ENCODE results near the gene EGFR. TPM values are rescaled to one million over a fixed set of nuclear protein-coding genes. Genes with fewer than 3 reads are reported as not detected.

EGFR gene
- total and polyA plus RNA-seq, 9 donors = 13.0 to 54.6 (median 41.7) TPM

- intact Hi-C loops (cut with DNase I) = no loop called here
- TF ChIP-seq CTCF (IDR thresholded peaks at IDR 0.05) (no peak), EP300 (IDR thresholded peaks at IDR 0.05) (no peak), POLR2A (IDR thresholded peaks at IDR 0.05) (no peak)
- Histone ChIP-seq H3K9me3 (no peaks in the 10 kb centered on the region), H3K4me3 (no peak overlapping the region), H3K27me3 (no peaks in the 10 kb centered on the region), H3K4me1 (ENCODE audit: insufficient read depth) (peaks cover 15% of the 10 kb centered on the region), H3K27ac (peak overlapping the region in 1 of 2 donors; percentile 13), H3K36me3 (no peaks in the 10 kb centered on the region)
- DNase-seq = no peak
These were observed 63.4 kb downstream of the EGFR start for GRCh38 chr7:55082228-55082603.

GRCh38 chr7:55083206-55083605 is 64.4 kb downstream of the EGFR start:
- Histone ChIP-seq H3K9me3 (no peaks in the 10 kb centered on the region), H3K36me3 (no peaks in the 10 kb centered on the region), H3K27ac (no peak overlapping the region), H3K27me3 (no peaks in the 10 kb centered on the region), H3K4me1 (ENCODE audit: insufficient read depth) (peaks cover 19% of the 10 kb centered on the region), H3K4me3 (no peak overlapping the region)
- intact Hi-C loops (cut with DNase I) = no loop called here
- WGBS, 3 donors = 94 to 95% (median 94%) methylated on average over 7 of the region's 7 CpGs
- DNase-seq = no peak
- no peak for TF ChIP-seq CTCF (IDR thresholded peaks at IDR 0.05)
- no peak for TF ChIP-seq EP300 (IDR thresholded peaks at IDR 0.05)
- TF ChIP-seq POLR2A (IDR thresholded peaks at IDR 0.05) = no peak

- Histone ChIP-seq H3K4me1 (ENCODE audit: insufficient read depth) (peaks cover 15% of the 10 kb centered on the region), H3K27ac (no peak overlapping the region), H3K4me3 (no peak overlapping the region), H3K9me3 (no peaks in the 10 kb centered on the region), H3K27me3 (no peaks in the 10 kb centered on the region), H3K36me3 (no peaks in the 10 kb centered on the region)
- TF ChIP-seq EP300 (IDR thresholded peaks at IDR 0.05) (no peak), POLR2A (IDR thresholded peaks at IDR 0.05) (no peak)
- no peak for DNase-seq
- WGBS, 3 donors = 96 to 99% (median 98%) methylated on average over 2 of the region's 2 CpGs
- intact Hi-C loops (cut with DNase I) = no loop called here
These were observed 65.5 kb downstream of the EGFR start for GRCh38 chr7:55084307-55084706.

GRCh38 chr7:55085511-55086412 is 66.9 kb downstream of the EGFR start:
- Histone ChIP-seq H3K4me1 (ENCODE audit: insufficient read depth) (peaks cover 17% of the 10 kb centered on the region), H3K27me3 (no peaks in the 10 kb centered on the region), H3K27ac (peak overlapping the region in 1 of 2 donors; percentile 82), H3K4me3 (no peak overlapping the region), H3K9me3 (no peaks in the 10 kb centered on the region), H3K36me3 (no peaks in the 10 kb centered on the region)
- intact Hi-C loops (cut with DNase I) = no loop called here
- WGBS, 3 donors = 49 to 54% (median 52%) methylated on average over 12 of the region's 12 CpGs
- DNase-seq = no peak
- no peak for TF ChIP-seq POLR2A (IDR thresholded peaks at IDR 0.05)
- no peak for TF ChIP-seq EP300 (IDR thresholded peaks at IDR 0.05)
- no peak for TF ChIP-seq CTCF (IDR thresholded peaks at IDR 0.05)
